T1000 (cell line): ENCODE data around the gene ZNF496.
"Not testable (repeated sequence)": the region's sequence is repeated elsewhere in the genome, so short reads cannot be mapped to it uniquely, and the experiment has no call there.

Experiments used
- DNase-seq: peaks from one replicate; lab custom pipeline; 2025; ENCODE audit warnings: mixed read lengths; lab: John Stamatoyannopoulos, UW

The ZNF496 gene

DNA sequence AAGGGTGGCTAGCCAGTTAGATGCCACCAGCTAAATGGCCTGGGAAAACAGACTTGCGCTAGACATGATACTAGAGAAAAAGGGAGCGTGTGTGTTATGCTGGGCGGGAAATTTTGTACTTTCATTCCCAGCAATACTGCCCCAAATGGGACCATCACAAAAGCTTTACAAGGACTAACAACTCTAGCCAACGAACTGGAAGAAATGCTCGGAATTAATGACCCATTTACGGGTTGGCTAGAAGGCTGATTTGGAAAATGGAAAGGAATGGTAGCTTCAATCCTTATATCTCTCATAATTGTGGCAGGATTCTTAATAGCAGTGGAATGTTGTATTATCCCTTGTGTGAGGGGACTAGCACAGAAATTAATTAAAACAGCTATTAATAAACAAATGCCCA, 27.9 kb upstream of the ZNF496 start:
- DNase-seq, result no peak

DNA sequence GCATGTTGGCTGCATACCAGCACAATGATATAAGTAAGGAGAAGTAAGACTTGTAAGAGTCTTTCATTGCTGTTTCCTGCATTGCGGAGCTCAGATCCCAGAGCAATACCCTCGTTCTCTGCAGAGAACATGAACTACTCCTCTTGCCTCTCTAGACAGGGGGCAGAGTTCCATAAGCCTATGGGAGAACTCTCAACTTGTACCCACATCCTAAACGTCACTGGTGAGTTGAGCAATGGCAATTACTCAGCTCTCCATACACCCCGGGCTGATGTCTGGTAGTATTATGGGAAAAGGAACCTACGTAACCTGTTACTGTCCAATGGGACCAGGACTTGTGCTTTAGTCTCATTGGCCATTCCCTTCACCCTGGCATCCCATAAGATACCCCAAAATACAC, 27.3 kb upstream of the ZNF496 start:
- no peak for DNase-seq

DNA sequence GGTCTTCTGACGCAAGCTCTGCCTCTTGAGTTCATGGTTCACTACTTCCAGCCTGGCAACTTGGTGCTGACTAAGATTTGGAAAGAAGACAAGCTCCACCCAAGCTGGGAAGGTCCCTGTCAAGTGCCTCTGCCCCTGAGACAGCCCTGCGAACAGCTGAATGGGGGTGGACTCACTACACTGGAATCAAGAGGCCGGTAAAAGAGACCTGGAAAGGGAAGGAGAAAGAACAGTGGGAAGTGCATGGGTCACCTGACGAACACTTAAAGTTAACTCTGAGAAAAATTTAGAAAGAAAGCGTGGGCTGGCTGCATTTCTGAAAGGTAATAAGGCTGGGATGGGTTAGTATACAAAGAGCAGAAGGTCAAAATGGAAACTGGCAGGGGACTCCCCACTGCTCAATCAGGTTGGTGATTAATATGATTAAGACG, 26.1 kb upstream of the ZNF496 start:
- no peak for DNase-seq

DNA sequence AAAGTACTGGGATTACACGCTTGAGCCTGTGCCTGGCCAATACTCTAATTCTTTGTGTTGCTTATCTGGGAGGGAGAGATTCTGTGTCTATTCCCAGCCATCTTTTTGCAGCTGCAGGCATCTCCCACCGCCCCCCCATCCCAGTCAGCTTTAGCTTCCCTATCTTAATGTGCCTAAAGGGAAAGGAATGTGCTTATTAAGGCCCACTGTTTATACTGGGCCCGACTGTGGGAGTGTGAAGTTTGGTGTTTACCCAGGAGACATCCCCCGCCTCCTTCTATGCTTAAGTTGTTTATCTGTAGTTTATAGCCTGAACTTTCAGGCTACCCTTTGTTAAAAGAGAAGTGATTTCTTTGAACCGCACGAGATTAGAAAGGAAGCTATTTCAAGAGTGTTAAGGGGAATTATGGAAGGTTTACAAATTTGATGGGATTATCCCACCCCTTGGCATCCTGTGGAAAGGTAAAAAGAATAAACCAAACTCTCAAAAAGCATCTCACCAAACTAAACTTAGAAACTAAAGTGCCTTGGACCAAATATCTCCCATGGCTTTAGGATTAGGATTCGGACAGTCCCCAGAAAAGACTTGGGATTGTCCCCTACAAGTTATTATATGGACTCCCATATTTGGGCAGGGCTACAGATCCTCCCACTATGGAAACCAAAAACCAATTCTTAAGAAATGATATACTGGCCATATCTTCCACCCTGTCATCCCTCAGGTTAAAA, 25.5 kb upstream of the ZNF496 start:
- DNase-seq, result no peak

DNA sequence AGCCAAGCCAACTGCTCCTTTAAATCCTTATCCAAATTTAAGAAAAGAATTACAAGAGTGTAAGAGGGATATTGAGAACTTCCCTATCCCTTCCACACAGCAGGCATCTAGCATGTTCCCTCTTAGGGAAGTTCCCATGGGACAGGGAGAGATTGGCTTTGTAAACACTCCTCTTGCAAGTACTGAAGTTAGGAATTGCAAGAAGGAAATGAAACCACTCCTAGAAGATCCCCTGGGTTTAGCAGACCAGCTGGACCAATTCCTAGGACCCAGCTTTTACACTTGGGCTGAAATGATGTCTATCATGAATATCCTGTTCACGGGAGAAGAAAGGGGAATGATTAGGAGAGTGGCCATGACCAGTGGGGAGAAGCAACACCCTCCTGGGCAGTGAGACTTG, 23.5 kb upstream of the ZNF496 start:
- DNase-seq, result not testable (repeated sequence)

DNA sequence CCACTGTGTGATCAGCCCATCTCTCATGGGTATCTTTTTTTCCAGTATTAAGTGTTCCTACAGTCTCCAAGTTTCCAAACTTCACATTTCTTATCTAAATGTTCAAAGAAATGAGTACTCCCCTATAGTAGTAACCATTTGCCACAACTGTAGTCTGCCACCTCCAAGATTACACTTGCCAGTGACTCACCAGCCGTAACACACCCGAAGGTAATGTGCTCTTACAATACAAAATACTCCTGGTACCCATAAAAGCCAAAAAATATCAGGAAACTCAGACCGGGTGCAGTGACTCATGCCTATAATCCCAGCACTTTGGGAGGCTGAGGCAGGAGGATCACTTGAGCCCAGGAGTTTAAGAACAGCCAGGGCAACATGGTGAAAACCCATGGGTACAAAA, 20.5 kb upstream of the ZNF496 start:
- DNase-seq, result no peak

DNA sequence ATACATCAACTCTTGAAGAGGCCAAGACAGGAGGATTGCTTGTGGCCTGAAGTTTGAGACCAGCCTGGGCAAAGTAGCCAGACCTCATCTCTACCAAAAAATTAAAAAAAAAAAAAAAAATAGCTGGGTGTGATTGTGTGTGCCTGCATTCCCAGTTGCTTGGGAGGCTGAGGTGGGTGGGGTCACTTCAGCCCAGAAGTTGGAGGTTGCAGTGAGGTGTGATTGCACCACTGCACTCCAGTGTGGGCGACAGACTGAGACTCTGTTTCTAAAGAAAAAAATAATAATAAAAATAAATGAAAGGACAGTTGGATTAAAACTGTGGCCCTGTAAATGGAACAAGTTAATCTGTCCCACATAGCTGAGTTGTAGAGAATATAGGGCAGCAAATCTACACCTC, 18.9 kb upstream of the ZNF496 start:
- no peak for DNase-seq

DNA sequence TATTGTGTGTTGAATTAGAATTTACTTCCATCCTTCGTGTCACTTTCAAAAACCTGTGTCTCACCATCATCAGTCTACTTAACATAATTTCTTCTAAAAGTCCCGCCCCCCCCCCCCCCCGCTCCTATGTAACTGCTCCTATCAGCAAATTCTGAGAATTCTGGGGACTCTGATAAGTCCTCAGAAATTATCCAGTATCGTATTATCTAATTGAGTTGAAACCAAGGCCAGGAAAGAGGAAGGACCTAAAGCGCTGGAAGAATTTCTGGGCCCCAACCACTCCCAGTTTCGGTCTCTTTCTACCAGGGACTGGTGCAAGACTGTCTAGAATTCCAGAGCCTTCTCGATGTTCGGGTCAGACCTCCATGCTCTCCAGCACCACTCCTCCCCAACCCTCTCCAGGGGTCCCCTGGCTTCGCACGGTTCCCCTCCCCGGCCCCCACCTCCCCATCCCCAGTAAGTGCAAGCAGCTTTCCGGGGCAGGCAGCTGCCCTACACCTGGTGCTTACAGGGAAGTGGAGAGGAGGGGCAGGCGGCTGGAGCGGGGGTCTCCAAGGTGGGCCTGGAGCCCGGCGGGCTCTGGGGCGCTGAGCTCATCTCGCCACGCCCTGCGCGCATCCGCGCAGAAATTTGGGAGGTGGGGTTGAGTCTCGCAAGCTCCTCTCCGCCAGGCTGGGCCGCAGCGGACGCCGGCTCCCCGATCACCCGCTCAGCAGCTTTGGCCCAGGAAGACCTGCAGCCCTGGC, 16.0 kb upstream of the ZNF496 start:
- DNase-seq, result no peak

DNA sequence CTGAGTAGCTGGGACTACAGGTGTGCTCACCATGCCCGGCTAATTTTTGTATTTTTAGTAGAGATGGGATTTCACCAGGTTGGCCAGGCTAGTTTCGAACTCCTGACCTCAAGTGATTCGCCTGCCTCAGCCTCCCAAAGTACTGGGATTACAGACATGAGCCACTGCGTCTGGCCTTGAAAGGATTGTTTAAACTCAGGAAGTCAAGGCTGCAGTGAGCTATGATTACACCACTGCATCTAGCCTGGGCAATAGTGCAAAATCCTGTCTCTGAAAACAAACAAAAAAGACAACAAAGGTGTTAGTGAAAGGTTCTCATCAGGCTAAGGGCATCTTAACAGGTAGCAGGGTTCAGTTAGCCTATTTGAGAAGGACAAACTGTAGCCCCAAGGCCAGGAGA, 14.2 kb upstream of the ZNF496 start:
- no peak for DNase-seq

DNA sequence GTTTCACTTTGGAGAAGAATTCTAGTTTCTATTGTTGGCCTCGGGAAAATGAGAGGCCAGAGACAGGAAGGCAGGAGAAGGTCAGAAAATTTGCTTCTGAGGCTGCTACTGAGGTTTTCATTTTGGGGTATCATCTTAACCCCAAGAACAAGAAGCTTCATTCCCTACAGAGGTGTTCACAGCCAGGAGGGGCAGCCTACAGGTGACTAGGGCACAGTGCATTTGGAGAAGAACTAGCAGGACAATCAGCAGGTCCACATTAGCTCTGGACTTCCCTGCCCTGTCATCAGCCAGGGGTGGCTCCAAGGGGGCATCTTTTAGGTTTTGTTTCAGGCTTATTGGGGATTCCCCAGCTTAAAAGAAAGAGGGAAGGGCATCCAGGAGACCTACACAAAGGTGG, 12.1 kb upstream of the ZNF496 start:
- DNase-seq, result no peak

DNA sequence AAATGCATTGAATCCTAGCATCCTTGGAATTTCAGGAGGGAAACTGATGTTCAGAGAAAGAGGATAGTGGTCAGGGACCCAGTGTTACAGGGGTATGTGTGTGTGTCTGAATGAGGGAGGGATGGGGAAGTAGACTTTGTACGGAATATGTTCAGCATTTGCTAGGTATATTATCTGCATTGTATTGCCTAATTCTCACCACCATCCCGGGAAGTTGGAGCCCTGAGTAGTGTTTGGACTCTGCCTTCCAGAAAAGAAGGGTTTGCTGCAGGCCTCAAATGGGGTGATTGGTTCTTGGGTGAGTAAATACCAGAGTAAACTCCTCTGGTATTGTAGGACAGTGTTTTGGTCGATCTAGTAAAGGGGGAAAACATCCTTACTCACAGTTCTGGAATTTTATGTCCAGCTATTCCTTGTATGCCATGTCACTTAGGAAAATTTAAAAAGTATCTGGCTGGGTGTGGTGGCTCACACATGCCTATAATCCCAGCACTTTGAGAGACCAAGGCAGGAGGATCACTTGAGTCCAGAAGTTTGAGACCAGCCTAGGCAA, 7.1 kb upstream of the ZNF496 start:
- DNase-seq, result no peak

DNA sequence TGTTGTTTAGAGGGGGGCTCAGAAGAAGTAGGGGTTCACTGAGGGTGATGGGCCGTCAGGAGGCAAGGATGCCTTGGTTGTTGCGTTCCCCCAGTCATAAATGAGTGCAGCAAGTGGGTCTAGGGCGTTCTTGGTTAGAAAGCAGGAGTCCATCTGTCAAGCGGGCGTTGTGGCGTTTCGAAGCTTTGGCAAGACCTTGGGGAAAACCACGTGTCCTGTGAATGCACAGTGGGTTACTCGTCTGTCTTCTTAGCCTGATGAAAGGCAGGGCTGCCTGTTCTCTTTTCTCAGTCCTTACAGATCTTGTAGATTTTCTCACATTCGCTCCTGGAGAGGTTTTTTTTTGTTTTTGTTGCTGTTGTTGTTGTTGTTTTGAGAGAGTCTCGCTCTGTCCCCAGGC, 6.3 kb upstream of the ZNF496 start:
- no peak for DNase-seq

DNA sequence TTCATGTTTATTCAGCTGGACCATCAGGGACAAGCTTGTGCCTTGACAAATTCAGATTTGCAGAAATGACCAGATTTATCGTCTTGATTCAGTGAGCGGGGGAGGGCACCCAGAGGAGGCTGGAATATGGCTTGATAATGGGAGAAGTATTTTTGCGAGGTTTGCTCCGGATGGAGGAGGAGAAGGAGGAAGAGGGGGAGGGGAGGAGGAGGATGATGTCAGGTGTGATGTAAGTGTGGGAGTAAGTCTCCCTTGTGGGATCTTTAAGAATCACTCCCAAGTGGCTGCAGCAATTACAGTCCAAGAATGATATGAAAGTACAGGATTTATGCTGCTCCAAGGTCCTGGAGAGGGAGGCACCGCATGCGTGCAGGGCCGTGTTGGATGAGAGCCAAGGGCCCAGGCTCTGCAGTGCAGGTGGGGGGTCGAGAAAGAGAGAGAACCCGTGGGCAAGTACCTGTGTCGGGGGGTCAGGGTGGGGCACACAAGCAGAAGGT, 5.6 kb upstream of the ZNF496 start:
- no peak for DNase-seq

DNA sequence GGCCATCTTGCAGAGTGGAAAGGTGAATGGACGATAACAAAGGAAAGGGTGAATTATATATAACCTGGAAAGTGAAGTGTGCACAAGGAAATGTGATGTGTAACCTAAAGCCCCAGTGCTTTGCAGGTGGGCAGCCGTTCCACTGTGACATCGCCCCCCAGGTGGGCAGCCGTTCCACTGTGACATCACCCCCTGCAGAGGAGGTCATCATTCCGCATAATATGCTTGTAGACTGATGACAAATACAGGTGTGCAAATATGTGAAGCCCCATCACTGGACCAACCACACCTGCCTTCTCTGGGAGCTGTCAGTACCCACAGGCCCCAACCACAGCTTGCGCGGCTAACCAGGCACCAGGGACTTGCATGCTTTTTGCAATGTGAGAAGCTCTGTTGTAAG, 4.7 kb upstream of the ZNF496 start:
- DNase-seq, result no peak

DNA sequence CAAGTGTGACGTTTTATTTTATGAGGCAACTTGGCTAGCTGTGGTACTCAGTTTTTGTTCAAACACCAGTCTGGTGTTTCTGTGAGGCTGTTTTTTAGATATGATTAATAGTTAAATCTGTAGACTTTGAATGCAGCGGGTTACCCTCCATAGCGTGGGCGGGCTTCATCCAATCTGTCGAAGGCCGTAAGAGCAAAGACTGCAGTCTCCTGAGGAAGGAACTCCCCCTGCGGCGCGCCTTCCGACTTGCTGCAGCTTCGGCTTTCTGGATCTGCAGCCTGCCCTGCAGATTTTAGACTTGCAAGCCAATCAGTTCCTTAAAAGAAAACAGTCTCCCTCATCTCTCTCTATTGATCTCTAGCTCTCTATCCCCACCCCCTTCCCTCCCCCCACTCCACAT, 4.2 kb upstream of the ZNF496 start:
- no peak for DNase-seq

DNA sequence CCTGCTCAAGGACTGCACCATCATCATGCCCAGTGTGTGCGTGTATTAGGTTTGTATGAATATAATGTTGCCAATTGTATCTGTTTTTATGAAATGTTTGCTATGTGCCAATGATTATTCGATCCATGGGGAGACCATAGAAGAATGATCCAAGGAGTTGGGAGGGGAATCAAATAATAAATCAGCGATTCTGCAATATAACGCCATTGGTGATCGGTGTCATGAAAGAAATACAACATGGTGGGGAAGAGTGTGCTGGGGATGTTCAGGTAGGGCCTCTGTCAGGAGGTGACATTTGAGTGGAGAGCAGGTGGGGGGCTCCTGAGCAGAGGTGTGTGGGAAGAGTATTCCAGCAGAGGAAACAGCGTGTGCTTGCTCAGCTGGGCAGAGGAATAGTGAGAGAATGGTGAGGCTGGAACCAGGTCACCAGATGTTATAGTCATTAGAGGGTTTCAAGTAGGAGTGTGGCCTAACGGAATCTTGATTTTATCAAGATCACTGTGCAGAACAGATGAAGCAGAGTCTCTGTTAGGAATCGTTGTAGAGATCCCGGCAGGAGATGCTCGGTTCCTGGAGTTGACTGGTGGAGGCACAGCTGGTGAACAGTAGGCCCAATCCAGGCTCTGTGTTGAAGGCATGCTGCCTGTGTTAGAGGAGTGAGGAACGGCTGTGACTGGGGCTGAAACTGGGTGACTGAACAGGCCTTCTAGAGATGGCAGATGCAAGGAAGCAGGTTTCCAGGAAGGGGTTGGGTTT, 2.9 kb upstream of the ZNF496 start:
- no peak for DNase-seq

DNA sequence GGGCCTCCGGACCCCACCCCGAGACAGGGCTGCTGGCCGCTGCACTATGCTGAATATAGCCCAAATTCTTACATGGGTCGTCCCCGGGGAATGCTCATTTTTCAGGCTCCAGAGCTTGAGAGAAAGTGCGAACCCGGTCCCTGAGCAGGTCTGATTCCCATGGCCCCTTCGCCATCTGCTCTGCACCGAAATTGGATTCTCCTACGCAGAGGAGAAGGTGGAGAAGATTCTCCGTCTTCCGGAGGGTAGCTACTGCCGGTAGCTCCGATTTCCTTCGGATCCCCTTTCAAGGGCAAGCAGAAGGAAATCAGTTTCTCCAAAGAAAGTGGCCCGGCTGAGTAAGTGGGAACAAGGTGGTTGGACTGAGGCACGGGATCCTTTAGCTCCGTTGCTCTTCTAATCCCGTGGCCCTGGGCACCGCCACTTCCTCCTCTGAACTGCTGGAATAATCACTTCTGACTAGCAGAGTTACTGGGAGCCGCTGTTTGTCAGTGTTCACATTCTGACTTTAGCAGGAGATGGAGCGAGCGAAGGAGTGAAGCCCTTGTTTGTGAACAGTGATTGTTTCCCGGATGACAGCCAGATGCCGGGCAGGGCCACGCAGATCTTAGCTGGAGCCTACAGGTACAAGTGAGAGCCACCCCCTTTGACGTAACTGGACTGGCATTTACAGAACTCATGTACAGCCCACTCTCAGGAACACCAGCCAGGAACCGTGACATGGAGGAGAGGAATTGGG, 1.1 kb upstream of the ZNF496 start:
- no peak for DNase-seq

DNA sequence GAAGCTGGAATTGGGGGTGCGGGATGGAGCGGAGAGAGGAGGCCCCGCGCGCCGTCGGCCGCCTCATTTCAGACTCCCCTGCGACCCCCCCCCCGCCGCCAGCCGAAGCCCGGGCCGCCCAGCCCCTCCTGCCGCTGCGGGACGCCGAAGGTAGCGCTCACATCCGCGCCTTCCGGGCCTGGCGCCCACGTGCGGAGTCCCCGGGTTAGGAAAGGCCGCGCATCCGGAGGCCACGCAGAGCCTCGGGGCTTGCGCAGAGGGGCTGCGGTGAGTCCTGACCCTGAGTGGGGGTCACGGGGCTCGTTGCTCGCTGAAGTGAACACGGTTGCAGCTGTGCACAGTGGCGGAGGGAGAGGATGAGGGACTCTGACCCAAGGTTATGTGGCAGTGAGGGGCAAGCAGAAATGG, 552 bp upstream of the ZNF496 start:
- no peak for DNase-seq

DNA sequence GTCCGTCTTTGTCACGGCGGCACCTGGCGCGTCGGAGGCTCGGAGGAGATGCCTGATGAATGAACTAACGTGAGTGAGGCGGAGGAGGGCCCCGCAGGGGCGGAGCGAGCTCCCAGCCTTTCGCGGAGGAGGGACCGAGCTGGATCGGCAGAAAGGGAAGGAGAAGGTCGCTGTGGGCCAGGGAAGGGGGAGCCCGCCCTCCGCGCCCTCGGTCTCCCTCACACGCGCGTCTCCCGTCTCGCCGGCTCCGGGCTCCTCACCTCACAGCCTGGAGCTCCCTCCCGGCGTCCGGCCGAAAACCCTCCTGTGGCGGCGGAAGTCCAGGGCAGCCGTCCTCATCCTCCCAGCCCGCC, 519 bp downstream of the ZNF496 start:
- DNase-seq, result peak; percentile 51

DNA sequence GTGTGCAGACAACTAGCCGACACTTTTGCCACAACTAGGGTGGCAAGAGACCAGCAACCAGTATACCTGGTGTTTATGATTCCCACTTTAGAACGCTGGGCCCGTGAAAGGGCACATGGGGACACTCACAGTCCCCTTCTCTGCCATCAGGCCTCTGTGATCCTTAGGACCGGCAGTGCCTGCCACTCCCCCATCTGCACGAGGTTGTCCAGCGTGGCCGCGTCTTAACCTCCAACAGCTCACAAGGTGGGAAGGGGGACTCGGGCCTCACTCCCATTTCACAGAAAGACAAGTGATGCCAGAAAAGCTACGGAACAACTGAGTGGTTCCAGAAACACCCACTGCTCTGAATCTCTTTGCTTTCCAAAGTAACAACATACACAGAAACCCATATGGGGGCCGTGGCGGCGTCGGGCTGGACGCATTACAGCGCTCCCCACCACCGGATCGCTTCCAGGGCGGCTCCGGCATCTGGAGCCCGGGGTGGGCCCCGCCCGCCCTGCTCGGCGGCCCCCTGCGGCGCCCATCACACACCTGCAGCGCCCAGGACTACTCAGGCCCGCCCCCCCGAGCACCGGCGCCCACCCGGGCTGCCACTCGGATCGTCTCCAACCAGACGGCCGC, 1.0 kb downstream of the ZNF496 start:
- DNase-seq, result no peak

DNA sequence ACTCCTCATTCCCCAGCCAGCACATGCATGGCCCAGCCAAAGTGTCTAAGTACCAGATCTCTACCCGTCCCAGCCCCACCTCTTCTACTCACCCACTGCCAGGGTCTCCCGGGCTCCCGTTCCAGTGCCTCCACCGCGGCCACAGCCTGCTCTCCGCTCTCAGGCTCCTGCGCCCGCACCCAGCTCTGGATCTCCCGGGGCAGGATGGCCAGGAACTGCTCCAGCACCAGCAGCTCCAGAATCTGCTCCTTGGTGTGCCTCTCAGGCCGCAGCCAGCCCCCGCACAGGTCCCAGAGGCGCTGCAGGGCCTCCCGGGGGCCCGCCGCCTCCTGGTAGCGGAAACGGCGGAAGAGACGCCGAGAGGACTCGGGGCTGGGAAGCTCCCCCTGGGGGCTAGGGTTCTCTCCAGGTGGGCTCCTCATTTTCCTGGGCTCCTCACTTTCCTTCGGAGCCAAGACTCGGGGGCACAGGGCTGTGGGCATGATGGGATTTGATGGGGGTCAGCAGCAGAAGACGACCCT, 2.5 kb downstream of the ZNF496 start:
- DNase-seq, result no peak
